COLO668 (cell line): ENCODE data around the gene KCNT1.
A peak's percentile ranks its signal among the peaks of the same experiment; 100 is the strongest.

Experiments used
- DNase-seq: peaks from one replicate; lab custom pipeline; 2025; ENCODE audit not compliant: unreplicated experiment; lab: John Stamatoyannopoulos, UW

KCNT1 gene

GRCh38 chr9:135762921-135763320 lies 60.9 kb downstream of the KCNT1 start:
- no peak for DNase-seq

DNA sequence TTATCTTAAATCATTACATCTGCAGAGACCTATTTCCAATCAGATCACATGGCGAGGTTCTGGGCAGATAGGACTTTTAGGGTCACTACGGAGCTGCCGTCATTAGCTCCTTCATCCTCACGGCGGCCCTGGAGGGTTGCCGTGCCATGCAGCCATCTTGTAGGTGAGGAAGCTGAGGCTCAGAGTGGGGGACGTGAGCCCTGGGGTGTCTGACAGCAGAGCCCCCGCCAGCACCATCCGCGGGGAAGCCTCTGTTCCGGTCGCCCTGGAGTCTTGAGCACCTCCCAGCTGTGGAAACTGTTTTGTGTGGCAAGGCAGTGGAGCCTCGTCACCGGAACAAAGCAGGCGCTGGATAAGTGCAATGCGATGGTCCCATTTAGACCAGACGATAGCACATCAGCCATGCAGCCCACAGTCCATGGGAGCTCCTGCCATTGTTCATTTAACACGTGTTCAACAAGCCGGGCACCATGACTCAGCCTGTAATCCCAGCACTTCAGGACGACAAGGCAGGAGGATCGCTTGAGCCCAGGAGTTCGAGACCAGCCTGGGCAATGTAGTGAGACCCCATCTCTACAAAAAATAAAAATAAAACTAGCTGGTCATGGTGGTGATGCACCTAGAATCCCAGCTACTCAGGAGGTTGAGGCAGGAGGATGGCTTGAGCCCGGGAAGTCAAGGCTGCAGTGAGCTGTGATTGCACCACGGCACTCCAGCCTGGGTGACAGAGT lies 61.9 kb downstream of the KCNT1 start:
- DNase-seq, result no peak

GRCh38 chr9:135764731-135765130 lies 62.7 kb downstream of the KCNT1 start:
- DNase-seq, result no peak

GRCh38 chr9:135765416-135765815 lies 63.4 kb downstream of the KCNT1 start:
- no peak for DNase-seq

DNA sequence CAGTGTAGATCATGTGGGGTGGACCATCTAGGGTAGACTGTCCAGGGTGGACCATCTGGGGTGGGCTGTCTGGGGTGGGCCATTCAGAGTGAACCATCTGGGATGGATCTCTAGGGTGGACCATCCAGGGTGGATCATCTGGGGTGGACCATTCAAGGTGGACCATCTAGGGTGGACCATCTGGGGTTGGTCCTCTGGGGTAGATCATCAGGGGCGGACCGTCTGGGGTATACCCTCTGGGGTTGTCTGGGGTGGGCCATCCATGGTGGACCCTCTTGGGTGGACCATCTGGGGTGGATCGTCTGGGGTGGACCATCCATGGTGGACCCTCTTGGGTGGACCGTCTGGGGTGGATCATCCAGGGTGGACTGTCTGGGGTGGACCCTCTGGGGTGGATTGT lies 64.3 kb downstream of the KCNT1 start:
- DNase-seq, result no peak

DNA sequence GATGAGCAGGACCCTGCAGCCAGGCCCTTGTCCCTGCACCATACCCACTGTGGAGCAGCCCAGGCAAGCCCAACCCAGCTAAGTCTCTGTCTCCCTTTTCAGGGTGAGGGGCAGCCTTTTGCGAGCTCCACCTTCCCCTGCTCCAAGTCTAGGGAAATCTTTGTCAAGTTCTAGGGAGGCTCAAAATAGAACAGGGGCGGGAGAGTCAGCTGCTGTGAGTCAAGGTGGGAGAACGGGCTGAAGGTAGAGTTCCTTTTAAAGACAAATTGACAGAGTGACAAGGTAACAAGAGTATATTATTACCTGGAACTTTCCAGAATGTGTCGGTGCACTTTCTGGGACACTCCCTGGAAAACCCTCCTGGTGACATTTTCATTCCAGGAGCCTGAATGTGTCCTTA lies 64.7 kb downstream of the KCNT1 start:
- no peak for DNase-seq

DNA sequence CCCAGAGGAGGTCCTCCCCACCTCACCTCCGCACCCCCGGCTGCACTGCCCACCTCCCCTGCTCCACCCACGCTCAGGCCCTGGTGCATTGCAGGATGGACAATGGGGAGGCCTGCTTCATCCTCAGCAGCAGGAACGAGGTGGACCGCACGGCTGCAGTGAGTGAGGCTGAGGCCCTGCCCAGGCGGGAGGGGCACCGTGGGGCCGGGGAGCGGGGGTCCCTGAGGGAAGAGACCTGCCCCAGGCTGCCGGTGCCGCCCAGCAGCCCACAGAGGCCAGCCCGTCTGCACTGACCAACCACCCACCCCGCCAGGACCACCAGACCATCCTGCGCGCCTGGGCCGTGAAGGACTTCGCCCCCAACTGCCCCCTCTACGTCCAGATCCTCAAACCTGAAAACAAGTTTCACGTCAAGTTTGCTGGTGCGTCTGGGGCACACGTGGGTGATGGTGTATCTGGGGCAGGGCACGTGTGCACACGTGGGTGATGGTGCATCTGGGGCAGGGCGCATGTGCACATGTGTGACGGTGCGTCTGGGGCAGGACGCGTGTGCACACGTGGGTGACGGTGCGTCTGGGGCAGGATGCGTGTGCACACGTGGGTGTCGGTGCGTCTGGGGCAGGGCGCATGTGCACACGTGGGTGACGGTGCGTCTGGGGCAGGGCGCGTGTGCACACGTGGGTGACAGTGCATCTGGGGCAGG lies 66.7 kb downstream of the KCNT1 start:
- no peak for DNase-seq

DNA sequence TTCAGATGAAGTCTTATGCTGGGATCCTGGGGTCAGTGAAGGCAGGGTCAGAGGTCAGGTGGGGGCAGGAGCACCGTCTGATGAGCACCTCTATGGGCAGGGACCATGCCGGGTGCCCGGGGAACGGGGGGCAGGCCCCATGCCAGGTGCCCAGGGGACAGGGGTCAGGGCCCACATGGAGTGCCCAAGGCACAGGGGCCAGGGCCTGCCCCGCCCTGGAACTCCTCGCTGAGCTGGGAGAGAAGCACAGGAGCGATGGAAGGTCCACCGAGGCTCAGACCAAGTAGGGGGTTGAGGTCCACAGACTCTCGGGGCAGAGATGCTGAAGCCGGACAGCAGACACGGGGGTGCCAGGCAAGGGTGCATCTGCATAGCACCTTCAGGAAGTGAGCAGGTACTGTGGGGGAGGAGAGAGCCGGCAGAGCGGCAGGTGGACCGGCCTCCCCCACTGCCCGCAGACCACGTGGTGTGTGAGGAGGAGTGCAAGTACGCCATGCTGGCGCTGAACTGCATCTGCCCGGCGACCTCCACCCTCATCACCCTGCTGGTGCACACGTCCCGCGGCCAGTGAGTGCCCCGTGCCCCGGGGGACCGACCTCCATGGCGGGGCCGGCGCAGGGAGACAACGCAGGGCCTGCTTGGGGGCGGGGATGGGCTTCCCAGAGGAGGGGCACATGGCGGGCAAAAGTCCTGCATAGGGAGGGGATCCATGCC lies 67.7 kb downstream of the KCNT1 start:
- DNase-seq, result peak; percentile 77

DNA sequence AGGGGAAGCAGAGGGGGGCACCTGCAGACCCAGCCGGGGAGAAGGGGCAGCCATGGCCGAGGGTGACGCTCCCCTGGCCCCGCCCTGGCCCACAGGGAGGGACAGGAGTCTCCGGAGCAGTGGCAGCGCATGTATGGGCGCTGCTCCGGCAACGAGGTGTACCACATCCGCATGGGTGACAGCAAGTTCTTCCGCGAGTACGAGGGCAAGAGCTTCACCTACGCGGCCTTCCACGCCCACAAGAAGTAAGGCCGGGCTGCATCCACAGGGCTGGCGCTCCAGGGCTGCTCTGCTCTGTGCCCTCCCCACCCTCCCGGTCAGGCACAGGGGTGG lies 68.2 kb downstream of the KCNT1 start:
- peak; percentile 70 for DNase-seq

GRCh38 chr9:135770771-135771170 lies 68.8 kb downstream of the KCNT1 start:
- DNase-seq, result peak; percentile 17

DNA sequence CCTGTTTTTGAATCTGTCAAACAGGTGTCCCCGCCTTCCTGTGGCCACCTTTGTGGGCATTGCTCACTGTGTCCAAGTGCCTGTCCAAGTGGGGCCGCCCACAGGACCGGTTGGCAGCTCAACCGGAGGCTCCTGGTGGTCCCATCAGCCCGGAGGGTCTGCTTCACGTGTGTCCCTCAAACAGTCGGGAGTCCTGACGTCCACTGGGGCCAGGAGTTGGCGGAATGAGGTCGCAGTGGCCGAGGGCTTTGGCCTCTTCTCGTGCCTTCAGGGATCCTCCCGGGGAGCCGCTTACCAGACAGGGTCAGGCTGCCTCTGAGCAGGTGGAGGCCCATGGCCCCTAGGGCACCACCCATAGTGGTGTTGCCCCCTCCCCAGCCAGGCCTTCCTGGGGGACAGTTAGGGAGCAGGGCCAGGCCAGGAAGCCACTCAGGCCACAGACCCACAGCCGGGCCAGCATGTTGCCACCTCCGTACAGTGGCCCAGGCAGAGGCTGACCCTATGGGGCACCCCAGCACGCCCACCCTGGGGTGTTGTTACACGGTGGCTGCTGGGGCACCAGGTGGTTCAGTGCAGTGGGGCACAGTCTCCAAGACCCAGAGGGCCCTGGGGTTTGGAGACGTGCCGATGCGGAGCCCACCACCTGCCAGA lies 69.5 kb downstream of the KCNT1 start:
- no peak for DNase-seq

GRCh38 chr9:135772056-135772646 lies 70.2 kb downstream of the KCNT1 start:
- DNase-seq, result peak; percentile 26

DNA sequence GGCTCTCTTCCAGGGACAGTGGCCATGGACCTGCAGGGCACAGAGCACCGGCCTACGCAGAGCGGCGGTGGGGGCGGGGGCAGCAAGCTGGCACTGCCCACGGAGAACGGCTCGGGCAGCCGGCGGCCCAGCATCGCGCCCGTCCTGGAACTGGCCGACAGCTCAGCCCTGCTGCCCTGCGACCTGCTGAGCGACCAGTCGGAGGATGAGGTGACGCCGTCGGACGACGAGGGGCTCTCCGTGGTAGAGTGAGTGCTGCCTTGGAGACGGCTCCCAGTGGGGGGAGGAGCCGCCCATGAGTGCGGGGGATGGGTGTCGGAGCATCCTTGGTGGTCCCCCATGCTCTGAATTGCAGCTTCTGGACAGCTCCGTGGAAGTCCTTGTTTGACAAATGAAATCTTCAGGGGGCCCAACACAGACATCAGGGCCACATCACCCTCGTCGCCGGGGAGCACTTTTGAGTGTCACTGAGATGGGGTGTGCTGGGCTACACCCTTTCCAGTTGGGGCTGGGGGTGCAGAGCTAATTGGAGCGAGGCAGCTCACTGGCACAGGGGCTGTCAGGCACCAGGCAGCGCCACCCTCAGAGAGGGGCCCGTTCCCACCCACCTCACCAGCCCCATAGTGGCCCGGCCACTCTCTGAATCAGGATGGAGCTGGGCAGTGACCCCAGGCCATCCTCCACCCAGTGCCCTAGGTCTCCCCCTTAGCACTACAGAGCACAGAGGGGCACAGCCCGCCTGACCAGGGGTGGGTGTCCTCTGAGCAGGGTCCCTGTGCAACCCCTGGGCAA lies 70.9 kb downstream of the KCNT1 start:
- no peak for DNase-seq

- DNase-seq, result no peak
Measured at GRCh38 chr9:135773530-135774238, 71.7 kb downstream of the KCNT1 start.

DNA sequence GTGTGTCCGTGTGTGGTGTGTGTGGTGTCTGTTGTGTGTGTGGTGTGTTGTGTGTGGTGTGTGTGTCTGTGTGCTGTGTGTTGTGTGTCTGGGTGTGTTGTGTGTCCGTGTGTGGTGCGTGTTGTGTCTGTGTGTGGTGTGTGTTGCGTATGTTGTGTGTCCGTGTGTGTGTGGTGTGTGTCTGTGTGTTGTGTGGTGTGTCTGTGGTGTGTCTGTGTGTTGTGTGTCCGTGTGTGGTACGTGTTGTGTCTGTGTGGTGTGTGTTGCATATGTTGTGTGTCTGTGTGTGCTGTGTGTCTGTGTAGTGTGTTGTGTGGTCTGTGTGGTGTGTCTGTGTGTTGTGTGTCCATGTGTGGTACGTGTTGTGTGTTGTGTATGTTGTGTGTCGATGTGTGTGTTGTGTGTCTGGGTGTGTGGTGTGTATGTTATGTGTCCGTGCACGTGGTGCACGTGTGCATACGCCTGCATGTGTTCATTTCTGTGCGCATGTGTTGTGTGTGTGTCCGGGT lies 72.3 kb downstream of the KCNT1 start:
- DNase-seq, result no peak

DNA sequence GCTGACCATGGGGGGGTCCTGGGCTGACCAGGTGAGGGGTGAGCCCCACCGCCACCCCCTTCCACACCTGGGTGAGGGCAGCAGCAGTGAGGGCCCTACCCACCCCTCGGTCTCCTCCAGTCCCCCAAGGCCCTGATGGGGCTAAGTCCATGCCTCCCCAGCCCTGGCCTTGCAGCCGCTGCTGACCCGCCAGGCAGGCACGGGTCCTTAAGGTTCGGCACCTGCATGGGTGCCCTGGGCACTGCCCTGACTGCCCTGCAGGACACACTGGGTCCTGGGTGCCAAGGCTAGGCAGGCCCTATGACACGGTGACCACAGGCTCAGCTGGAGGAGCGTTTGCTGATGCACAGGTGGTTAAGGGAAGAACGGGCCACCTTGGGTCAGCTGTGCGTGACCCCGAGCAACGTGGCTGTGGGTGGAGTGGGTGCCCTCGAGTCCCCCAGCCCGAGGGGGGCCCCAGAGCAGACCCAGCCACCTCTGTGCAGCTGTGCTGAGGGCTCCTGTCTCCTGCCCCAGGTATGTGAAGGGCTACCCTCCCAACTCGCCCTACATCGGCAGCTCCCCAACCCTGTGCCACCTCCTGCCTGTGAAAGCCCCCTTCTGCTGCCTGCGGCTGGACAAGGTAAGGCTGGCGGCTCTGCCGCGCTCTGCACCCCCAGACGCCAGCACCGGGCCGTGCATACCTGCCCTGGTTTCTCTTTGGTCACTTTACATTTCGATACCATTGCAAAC lies 73.0 kb downstream of the KCNT1 start:
- DNase-seq, result no peak

GRCh38 chr9:135775911-135776310 lies 73.9 kb downstream of the KCNT1 start:
- no peak for DNase-seq

DNA sequence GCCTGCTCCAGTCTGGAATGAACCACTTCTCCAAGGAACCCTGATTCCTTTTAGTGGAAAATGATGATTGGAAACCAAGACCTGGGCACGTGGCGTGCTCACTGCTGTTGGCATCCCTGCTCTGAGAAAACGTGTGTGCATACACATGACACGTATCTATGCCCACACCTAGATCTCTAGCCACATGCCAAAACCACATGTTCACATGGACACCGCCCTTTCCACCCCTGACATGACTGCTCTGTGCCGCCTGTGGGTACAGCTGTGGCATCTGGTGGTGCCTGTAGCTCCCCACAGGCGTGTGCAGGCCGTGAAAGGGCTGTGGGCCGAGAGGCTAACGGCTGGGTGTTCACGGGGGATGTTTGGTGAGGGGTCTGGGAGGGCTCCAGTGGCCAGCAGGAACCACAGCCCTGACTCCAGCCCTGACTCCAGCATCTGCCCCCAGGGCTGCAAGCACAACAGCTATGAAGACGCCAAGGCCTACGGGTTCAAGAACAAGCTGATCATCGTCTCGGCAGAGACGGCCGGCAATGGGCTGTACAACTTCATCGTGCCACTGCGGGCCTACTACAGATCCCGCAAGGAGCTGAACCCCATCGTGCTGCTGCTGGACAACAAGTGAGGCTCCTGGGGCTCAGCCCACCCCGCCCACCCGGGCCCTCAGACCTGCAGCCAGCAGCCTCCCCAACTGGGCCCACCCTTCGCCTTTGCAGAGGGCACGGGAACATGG lies 75.1 kb downstream of the KCNT1 start:
- no peak for DNase-seq
